HL-60 (cell line): Measurements from ENCODE around the gene TSHZ1.

ENCODE experiments used
- GABPA ChIP-seq: IDR thresholded peaks from 2 replicates; pipeline ENCODE4 v1.6.1; 2012; ENCODE audit warnings: low read depth
- POLR2AphosphoS5 ChIP-seq: IDR thresholded peaks from 2 replicates; pipeline ENCODE4 v1.6.1; 2012; ENCODE audit warnings: low read depth
- TF ChIP-seq, protein P1 (sequence below): IDR thresholded peaks from one replicate; pipeline ENCODE4 v1.5.1; 2011; ENCODE audit warnings: low read length, control low read depth, inconsistent platforms; ENCODE audit not compliant: insufficient read depth
- TF ChIP-seq, protein P2 (sequence below): IDR thresholded peaks from 2 replicates; pipeline ENCODE4 v1.6.1; 2012; ENCODE audit warnings: low read depth; ENCODE audit not compliant: insufficient replicate concordance

DNA sequence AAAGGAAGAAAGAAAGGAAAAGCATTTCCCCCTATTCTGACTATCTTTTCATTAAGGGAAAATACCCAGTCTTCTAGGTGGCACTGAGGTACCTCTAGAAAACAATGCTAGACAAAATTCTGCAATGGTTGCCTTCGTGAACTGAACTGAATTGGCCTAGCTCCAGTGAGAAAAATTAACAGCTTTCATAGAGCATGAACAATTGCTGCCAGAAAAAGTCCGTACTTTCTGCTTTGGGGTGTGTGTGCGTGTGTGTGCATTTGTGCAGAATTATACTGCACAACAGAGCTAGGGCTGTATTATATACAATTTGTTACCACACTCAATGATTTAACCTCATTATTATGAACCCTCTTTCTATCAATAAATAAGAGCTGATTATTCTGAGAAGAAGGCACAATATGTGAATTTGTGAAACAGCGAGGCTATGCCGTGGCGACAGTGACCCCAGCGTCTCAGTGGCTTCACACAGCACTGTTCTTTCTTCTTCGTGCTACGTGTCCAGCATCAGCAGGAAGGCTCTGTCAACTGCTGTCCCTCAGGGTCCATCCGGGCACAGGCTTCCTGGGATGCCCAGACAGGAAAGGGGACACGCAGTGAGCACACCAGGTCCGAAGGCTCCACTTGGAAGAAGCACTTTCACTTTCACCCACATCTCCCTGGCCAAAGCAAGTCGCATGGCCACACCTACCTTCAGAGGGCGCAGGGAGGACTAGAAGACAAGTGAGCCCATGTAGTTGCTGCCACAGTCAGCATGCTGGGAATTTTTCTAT is 49.2 kb upstream of the TSHZ1 start:
- TF ChIP-seq, protein P1, sequence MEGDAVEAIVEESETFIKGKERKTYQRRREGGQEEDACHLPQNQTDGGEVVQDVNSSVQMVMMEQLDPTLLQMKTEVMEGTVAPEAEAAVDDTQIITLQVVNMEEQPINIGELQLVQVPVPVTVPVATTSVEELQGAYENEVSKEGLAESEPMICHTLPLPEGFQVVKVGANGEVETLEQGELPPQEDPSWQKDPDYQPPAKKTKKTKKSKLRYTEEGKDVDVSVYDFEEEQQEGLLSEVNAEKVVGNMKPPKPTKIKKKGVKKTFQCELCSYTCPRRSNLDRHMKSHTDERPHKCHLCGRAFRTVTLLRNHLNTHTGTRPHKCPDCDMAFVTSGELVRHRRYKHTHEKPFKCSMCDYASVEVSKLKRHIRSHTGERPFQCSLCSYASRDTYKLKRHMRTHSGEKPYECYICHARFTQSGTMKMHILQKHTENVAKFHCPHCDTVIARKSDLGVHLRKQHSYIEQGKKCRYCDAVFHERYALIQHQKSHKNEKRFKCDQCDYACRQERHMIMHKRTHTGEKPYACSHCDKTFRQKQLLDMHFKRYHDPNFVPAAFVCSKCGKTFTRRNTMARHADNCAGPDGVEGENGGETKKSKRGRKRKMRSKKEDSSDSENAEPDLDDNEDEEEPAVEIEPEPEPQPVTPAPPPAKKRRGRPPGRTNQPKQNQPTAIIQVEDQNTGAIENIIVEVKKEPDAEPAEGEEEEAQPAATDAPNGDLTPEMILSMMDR = peak; percentile 21
- TF ChIP-seq GABPA (no peak), POLR2AphosphoS5 (peak; percentile 58)
- TF ChIP-seq, protein P2, sequence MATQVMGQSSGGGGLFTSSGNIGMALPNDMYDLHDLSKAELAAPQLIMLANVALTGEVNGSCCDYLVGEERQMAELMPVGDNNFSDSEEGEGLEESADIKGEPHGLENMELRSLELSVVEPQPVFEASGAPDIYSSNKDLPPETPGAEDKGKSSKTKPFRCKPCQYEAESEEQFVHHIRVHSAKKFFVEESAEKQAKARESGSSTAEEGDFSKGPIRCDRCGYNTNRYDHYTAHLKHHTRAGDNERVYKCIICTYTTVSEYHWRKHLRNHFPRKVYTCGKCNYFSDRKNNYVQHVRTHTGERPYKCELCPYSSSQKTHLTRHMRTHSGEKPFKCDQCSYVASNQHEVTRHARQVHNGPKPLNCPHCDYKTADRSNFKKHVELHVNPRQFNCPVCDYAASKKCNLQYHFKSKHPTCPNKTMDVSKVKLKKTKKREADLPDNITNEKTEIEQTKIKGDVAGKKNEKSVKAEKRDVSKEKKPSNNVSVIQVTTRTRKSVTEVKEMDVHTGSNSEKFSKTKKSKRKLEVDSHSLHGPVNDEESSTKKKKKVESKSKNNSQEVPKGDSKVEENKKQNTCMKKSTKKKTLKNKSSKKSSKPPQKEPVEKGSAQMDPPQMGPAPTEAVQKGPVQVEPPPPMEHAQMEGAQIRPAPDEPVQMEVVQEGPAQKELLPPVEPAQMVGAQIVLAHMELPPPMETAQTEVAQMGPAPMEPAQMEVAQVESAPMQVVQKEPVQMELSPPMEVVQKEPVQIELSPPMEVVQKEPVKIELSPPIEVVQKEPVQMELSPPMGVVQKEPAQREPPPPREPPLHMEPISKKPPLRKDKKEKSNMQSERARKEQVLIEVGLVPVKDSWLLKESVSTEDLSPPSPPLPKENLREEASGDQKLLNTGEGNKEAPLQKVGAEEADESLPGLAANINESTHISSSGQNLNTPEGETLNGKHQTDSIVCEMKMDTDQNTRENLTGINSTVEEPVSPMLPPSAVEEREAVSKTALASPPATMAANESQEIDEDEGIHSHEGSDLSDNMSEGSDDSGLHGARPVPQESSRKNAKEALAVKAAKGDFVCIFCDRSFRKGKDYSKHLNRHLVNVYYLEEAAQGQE = no peak
